Prostate gland (tissue), 2 donors: ENCODE results near the gene GNB5. TPM values are rescaled to one million over a fixed set of nuclear protein-coding genes. Genes with fewer than 3 reads are reported as not detected.
A peak's percentile ranks its signal among the peaks of the same experiment; 100 is the strongest.

Source experiments
- DNase-seq: peaks from one replicate; pipeline ENCODE4 v3.0.0-alpha.2; 2019; ENCODE audit warnings: low spot score
- H3K27ac ChIP-seq, 2 donors: fragments of 200-600 bp; sonication (generic); 2 replicates each; pipeline ENCODE4 v1.5.1; 2017 to 2019
- H3K27me3 ChIP-seq: fragments of 200-600 bp; sonication (generic); replicated peaks from 2 replicates; pipeline ENCODE4 v1.5.1; 2019; ENCODE audit not compliant: insufficient read depth
- H3K36me3 ChIP-seq, 2 donors: fragments of 200-600 bp; sonication (generic); 1 replicate in 1 of 2; 2 replicates in 1 of 2; pipeline versions ENCODE4 v1.5.1 to v1.8.1; 2017 to 2019
- H3K4me1 ChIP-seq: fragments of 200-600 bp; sonication (generic); replicated peaks from 2 replicates; pipeline ENCODE4 v1.5.1; 2019
- H3K4me3 ChIP-seq, 2 donors: fragments of 200-600 bp; sonication (generic); 2 replicates each; pipeline ENCODE4 v1.5.1; 2017 to 2019
- H3K9me3 ChIP-seq: fragments of 200-600 bp; sonication (generic); 2 replicates; pipeline ENCODE4 v1.5.1; 2017
- CTCF ChIP-seq, 4 experiments: fragments of 200-600 bp in 2 of 4; fragments of 450-650 bp in 2 of 4; sonication (generic) in 2 of 4; IDR thresholded peaks; 1 replicate in 3 of 4; 2 replicates in 1 of 4; pipeline ENCODE4 v1.5.1; 2016 to 2019; ENCODE audit warnings: antibody characterized with exemption in 4 of 4, mild to moderate bottlenecking in 2 of 4, moderate library complexity in 2 of 4
- POLR2A ChIP-seq: fragments of 450-650 bp; IDR thresholded peaks from one replicate; pipeline ENCODE4 v1.6.1; 2016; ENCODE audit warnings: antibody characterized with exemption, mild to moderate bottlenecking
- POLR2AphosphoS5 ChIP-seq: sonication (generic); formaldehyde crosslinking; IDR thresholded peaks from one replicate; pipeline ENCODE4 v1.6.1; 2017; ENCODE audit warnings: antibody characterized with exemption
- WGBS: methylation state at CpG from one replicate; pipeline ENCODE4 v1.1.5; 2018; 5-methylcytosine and 5-hydroxymethylcytosine counted together
- intact Hi-C: fragments of 100-400 bp; cut with DNase I; formaldehyde crosslinking; loops from one replicate; pipeline ENCODE4 v1.14.2; 2022
- total RNA-seq, 2 donors: library from RNA; depleted of rRNA; stranded (reverse); fragments of >200 nt; gene quantifications; one replicate each; pipeline ENCODE4 v1.1.0, GENCODE V29; 2016

GNB5 gene
- total RNA-seq, 2 donors from 2014 or later, result 23.3 to 85.7 TPM

- TF ChIP-seq POLR2A (no peak), POLR2AphosphoS5 (no peak), CTCF (IDR thresholded peaks at IDR 0.05) (no peak)
- no peaks in the 10 kb centered on the region for H3K4me1 ChIP-seq
- no peak for DNase-seq
- no peaks in the 10 kb centered on the region for H3K36me3 ChIP-seq
- no peak overlapping the region for H3K27ac ChIP-seq
- intact Hi-C loops, result no loop called here
- WGBS, result 97% methylated on average over 6 of the region's 6 CpGs
- H3K27me3 ChIP-seq, result no peaks in the 10 kb centered on the region
- no peak overlapping the region for H3K4me3 ChIP-seq
- no peaks in the 10 kb centered on the region for H3K9me3 ChIP-seq
Observed at GRCh38 chr15:52107238-52107637, 84.0 kb downstream of the GNB5 start.

GRCh38 chr15:52106641-52107040 lies 84.6 kb downstream of the GNB5 start:
- 87% methylated on average over 6 of the region's 6 CpGs for WGBS
- Histone ChIP-seq H3K27ac (no peak overlapping the region), H3K4me3 (no peak overlapping the region), H3K9me3 (no peaks in the 10 kb centered on the region), H3K4me1 (no peaks in the 10 kb centered on the region), H3K27me3 (no peaks in the 10 kb centered on the region), H3K36me3 (no peaks in the 10 kb centered on the region)
- intact Hi-C loops, result no loop called here
- TF ChIP-seq CTCF (IDR thresholded peaks at IDR 0.05), result no peak
- TF ChIP-seq POLR2AphosphoS5, result no peak
- TF ChIP-seq POLR2A, result no peak
- DNase-seq, result no peak

DNA sequence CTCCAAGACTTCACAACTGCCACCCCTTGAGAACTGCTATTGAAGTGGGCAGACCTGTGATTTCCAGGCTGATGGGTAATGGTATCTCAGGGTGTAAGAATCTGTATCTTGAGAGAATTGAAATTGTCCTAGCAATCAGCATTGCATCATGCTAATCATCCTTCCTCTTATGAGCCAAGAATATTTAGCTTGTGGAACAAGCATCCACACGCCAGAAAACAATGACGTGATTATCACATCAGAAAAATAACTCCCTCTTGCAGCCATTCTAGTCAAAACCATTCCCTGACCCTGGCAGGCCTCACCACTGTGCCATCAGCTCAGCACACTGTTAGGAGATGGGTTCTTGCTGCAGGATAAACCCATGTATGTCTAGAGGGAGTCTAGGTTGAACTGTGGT lies 85.3 kb downstream of the GNB5 start:
- Histone ChIP-seq H3K4me1 (no peaks in the 10 kb centered on the region), H3K27ac (no peak overlapping the region), H3K9me3 (no peaks in the 10 kb centered on the region), H3K4me3 (no peak overlapping the region), H3K36me3 (no peaks in the 10 kb centered on the region), H3K27me3 (no peaks in the 10 kb centered on the region)
- TF ChIP-seq POLR2AphosphoS5, result no peak
- no peak for TF ChIP-seq CTCF (IDR thresholded peaks at IDR 0.05)
- no peak for TF ChIP-seq POLR2A
- WGBS, result 73% methylated on average over 2 of the region's 2 CpGs
- intact Hi-C loops, result no loop called here
- DNase-seq, result no peak

- Histone ChIP-seq H3K4me3 (no peak overlapping the region), H3K9me3 (no peaks in the 10 kb centered on the region), H3K36me3 (no peaks in the 10 kb centered on the region), H3K27ac (no peak overlapping the region), H3K4me1 (no peaks in the 10 kb centered on the region), H3K27me3 (no peaks in the 10 kb centered on the region)
- no peak for TF ChIP-seq CTCF (IDR thresholded peaks at IDR 0.05)
- no peak for TF ChIP-seq POLR2AphosphoS5
- TF ChIP-seq POLR2A, result no peak
- 95% methylated on average over 5 of the region's 5 CpGs for WGBS
- DNase-seq, result no peak
- intact Hi-C loops, result no loop called here
Observed at GRCh38 chr15:52104532-52105004, 86.6 kb downstream of the GNB5 start.

- TF ChIP-seq POLR2AphosphoS5, result peak; percentile 25
- TF ChIP-seq CTCF (IDR thresholded peaks at IDR 0.05), result no peak
- no peak overlapping the region for H3K4me3 ChIP-seq
- intact Hi-C loops, result no loop called here
- H3K27me3 ChIP-seq, result no peaks in the 10 kb centered on the region
- no peaks in the 10 kb centered on the region for H3K36me3 ChIP-seq
- no peaks in the 10 kb centered on the region for H3K4me1 ChIP-seq
- no peaks in the 10 kb centered on the region for H3K9me3 ChIP-seq
- no peak overlapping the region for H3K27ac ChIP-seq
- DNase-seq, result no peak
- 75% methylated on average over 5 of the region's 5 CpGs for WGBS
Observed at GRCh38 chr15:52103217-52104207, 87.7 kb downstream of the GNB5 start.
